Myocyte (in vitro differentiated cells): ENCODE results near the gene PLXNA4. TPM values are rescaled to one million over a fixed set of nuclear protein-coding genes. Genes with fewer than 3 reads are reported as not detected.

ENCODE experiments used
- DNase-seq: peaks from one replicate; pipeline ENCODE4 v3.0.0-alpha.2; 2012; ENCODE audit warnings: low read depth
- total RNA-seq: library from RNA; depleted of rRNA; stranded (reverse); fragments of >200 nt; gene quantifications from 2 replicates; pipeline ENCODE4 v1.2.3, GENCODE V29; 2014

Gene PLXNA4
- total RNA-seq, 1 donor from 2014 or later = 0.05 TPM

DNA sequence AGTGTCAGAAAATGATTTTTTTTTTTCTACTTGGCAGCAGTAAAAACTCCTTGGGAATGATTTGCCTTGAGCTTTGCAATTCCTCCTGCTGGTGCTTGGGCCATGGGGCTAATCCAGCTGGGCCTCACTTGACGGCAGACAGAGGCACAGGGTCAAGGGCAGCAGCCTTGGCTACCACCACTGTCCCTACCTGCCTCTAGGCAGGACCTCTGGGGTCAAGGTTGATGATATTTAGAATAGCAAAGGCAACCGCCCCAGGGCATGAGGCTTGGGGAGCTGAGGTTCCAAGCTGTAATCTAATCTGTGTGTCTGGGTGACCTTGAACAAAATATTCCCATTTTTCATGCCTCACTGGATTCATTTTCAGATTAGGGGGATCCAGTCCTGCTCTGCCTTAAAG lies 327.4 kb downstream of the PLXNA4 start:
- no peak for DNase-seq

DNA sequence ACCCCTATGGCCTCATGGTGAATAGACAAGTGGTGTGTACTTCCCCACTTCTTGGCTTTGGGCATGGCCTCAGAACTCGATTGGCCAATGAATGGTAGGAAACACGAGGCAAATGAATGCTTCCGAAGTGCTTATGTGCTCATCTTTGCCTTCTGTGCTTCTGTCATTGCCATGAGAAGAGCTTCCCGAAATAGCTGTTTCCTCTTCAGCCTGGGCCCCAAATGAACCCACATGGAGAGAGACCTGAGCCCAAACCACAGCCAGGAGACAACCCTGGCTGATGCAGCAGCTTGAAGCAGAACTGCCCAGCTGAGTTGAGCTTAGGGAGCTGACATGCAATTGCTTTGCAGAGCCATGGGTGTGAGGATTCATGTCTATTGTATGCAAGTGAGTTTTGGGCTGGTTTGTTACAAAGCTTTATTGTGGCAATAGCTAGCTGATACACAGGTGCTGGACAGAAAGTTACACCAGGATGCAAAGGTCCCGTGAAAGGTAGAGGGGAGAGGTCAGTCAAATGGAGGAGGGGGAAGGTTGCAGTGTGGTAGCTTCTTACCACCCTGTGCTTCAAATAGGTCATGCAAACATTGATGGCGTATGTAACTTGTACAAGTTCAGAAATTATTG lies 328.2 kb downstream of the PLXNA4 start:
- DNase-seq = no peak

DNA sequence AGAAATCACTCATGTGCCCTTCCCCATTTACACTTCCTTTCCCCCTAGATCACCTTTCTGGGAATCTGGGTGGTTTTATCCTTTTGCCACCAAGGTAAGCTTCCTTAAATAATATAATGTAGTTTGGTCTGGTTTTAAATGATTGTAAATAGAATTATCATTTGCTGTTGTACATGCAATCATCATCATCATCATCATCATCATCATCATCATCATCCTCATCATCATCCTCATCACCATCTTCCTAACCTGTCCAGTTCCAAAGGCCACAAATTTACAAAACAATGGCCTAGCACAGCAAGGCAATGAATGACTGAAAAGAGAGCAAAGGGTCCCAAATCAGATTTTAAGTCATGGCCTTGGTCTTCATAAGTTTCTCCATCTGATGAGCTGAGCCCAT lies 329.7 kb downstream of the PLXNA4 start:
- no peak for DNase-seq

DNA sequence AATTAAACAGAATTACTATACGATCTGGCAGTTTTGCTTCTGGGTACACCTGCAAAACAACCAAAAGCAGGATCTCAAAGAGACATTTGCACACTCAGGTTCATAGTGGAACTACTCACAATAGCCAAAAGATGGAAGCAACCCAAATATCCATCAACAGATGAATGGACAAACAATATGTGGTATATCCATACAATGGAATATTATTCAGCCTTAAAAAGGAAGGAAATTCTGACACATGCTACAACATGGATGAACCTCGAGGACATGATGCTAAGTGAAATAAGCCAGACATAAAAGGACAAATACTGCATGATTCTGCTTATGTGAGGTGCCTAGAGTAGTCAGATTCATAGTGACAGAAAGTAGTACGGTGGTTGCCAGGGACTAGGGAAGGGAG lies 330.7 kb downstream of the PLXNA4 start:
- DNase-seq = no peak

DNA sequence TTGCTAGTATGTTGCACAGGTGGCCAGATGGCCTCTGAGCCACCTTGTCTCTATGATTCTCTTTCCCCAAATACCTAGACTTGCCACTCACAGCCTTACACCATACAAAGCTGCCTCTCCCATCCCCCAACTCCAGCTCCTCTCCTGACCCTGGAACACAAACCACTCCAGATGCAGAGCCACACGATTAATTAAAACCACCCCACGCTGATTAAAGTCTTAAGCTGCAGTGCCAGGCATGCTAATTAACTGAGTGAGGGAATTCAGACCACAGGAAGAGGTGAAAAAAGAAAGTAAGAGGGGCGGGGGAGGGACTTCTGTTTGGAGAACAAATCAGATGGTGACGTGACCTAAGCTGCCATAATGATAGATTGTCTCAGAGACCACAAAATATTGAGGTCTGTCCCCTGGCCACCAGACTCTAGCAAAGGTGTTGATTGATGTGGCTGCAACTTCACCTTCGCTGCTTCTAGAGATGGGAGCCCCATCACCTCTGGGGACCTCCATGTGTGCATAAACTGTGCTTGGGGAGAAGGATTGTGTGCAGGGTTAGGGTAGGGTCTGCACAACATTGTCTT lies 331.3 kb downstream of the PLXNA4 start:
- no peak for DNase-seq

DNA sequence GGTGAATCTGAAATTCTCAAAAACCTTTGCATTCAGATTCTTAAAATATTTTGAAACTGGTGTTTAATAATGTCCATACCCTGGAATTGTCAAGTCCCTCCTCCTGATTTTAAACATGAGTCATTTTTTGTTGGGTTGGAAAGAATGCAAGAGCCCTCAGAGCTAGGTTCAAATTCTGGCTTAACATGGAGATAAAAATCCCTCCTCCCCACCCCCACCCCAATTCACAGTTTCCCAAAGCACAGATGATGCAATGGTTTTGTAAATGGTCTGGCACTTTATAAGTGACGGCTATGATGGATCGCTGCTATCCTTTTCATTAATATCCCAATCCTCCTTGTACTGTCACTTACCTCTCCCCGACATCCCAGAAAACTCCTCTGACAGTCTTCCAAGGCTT lies 332.8 kb downstream of the PLXNA4 start:
- no peak for DNase-seq

DNA sequence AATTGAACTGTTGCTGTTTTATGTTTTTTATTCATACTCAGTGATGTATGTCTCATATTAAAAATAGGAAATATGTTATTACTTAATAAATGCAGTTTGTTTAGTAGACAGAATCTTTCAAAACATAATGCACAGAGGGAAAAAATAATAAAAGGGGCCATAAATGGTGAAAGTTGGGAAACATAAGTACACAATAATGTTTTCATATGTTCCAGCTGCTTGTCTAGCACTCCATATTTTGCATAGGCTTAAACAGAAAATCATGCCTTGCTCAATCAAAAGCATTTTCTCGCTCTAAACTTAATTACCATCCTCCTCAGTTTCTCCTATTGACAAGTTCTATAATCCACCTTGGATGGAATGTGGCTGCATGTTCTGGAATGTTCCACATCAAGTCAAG lies 333.2 kb downstream of the PLXNA4 start:
- DNase-seq = no peak

DNA sequence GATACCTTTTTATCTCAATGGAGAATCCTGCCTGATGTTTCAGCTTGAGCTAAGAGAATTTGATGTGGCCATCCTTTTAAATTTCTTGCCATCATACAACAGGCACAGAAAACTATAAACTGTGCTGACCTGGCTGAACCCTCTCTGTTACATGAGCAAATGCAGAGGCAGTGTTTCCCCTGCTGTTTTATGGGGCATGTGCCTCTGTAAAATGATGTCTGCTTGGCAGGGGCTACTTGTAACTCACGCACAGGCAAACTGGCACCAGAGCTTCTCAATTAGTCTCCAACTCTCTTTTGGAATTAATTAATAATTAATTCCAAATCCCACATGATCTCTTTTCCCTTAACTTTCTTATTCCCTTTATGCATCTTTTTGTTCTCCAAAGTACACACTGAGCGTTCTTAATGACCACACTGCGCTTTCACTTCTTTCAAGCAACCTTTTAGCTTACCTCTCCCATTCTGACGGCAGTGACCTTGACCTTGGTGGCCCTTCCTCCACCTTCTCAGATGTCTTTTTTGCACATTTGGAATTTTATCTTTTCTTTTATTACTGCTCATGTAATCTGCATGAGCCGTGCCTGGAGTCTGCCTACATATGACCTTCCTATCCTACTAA lies 334.0 kb downstream of the PLXNA4 start:
- DNase-seq = no peak

DNA sequence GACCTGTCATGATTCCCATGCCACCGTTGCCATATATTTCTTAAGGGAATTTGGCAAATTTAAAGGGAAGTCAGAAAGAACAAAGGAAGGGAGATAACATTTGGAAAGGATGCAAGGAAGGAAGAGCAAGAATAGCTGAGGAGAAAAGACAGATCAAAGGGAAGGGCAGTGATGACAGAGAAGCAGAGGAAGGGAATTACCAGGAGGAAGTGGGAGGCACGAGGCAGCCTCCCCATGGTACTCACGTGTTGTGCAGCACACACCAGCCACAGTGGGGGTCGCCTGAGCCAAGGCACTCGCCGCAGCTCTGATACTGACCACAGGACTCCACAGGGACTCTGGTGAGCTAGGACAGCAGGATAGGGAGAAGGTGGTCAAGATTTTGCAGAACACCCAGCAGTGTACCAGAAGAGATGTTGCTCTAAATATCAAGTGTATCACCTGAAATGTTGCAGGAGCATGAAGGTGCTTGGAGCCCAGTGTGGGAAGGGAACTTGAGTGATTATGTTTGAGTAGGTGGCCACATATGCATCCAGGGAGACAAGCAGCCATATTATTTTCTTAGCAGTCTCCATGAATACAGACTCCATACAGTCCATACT lies 335.3 kb downstream of the PLXNA4 start:
- DNase-seq = no peak

DNA sequence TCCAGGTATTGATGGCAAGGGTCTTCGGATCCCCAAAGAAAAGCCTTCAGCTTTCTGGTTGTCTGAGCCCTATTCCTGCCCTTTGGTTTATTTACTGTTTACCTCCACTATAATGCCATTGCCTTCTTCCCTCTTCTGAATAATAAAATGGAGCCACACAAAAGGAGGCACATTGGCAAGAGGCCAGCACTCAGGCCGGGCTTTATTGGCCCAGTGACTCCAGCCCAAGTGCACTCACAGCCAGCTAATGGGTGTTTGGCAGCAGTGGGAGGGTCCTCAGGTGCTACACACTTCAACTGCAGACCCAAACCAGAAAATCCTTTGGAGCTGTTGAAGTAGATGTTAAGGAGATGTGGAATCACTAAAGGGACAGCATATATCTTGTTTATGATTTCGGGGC lies 336.0 kb downstream of the PLXNA4 start:
- DNase-seq = no peak

DNA sequence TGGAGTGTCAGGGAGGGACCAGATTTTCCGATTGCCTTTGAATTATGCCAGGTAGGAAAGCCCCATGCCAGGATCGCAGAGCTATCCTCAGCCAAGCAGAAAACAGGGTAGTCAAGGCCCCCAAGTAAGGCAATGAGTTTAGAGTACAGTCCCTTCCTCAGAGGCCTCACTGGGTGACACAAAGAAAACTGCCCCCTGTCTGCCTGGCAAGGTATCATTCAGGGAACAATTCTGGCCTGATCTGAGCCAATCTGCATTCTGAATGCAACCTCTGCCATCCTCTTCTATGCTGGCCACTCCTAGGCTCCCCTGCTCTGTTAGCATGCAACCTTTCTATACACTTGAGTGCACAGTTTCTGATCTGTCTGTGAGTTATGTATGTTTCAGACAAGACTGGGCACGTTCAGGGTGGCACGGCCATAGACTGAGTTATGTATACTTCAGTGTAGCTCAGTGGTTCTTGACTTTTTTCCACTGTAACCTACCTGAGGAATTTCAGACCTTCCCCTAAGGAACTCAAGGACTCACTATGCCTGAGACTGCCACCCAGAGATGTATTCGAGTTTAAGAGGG lies 336.8 kb downstream of the PLXNA4 start:
- no peak for DNase-seq

DNA sequence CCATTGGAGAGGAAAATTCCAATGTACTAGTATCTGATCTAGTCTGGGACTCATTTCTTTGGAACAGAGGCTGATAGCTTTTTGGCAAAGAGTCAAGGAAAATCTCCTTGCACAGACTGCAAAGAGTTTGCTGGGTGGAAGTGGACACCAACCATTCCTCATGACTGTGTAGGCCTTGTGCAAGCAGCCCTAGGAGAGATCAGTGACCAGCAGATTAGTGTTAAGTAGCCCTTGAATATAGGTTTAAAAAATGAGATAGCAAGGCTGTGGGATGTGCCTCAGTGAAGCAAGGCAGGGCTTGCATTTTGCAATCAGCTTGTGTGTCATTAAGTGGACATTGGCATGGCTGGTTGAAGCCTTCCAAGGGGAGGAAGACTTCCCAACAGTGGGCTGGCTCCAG lies 341.6 kb downstream of the PLXNA4 start:
- DNase-seq = no peak

DNA sequence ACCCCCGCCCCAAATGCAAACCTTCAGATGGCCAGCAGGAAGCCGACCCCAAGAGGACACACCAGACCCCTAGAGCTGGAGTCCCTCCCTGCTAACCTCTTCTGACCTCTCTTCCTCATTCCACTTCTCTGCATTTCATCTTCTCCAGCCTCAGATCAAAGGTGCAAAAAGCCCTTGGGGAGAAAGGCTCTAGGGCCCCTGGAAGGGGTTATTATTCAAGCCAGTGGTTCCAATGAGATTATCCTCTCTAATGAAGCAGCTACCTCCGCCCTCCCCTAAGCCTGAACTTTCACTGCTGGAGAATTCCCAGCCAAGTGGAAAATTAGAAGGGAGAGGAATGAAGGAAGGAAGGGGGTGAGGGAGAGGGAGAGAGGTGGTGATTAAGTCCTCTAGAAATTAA lies 343.9 kb downstream of the PLXNA4 start:
- no peak for DNase-seq

DNA sequence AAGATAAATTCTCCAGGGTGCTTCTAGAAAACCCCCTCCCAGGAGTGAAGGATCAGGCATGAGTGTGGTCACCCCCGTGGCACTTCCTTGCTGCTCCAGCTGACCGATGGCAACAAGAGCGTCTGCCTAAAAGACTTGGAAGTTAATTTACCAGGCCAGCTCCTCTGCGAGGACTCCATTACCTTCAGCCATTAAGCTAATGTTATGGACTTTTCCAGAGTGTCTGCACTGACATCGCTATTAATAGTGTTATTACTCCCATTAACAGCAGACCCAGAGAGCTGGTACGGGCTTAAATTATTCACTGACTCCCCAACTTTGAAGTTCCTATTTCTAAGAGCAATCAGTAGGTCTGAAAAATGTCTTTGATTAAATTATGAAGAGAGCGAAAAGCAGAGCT lies 345.8 kb downstream of the PLXNA4 start:
- no peak for DNase-seq

DNA sequence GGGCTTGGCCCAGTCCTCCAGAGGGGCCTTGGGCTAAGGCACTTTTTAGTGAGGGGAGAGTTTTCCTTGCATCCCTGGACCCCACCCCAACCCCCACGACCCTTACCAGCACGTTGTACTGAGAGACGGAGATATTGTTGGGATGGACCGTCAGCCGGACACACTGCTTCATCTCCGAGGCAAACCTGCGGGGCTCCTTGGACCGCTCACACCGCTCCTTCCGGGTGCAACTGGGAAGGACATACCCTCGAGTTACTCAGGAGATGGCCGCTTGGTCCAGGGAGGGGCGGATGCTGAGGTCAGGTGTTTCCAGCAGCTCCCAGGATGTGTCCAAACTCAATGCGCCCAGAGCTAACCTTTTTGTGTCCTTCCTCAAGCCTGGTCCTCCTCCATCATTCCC lies 348.0 kb downstream of the PLXNA4 start:
- DNase-seq = no peak

DNA sequence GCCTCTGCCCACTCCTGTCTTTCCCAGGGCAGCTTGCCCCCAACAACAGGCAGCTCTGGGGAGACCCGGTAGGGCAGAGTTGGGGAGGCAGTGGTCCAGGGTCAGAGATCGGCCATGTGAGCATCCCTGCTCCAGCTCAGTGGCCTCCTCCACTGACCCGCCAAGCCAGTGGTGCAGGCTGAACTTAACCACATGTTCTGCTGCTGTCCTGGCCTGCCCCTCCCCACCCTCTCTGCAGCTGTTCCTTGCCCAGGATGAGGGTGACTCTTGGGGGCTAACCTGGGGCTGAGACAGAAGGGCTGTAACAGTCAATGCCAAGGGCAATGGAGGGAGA lies 349.3 kb downstream of the PLXNA4 start:
- DNase-seq = no peak

DNA sequence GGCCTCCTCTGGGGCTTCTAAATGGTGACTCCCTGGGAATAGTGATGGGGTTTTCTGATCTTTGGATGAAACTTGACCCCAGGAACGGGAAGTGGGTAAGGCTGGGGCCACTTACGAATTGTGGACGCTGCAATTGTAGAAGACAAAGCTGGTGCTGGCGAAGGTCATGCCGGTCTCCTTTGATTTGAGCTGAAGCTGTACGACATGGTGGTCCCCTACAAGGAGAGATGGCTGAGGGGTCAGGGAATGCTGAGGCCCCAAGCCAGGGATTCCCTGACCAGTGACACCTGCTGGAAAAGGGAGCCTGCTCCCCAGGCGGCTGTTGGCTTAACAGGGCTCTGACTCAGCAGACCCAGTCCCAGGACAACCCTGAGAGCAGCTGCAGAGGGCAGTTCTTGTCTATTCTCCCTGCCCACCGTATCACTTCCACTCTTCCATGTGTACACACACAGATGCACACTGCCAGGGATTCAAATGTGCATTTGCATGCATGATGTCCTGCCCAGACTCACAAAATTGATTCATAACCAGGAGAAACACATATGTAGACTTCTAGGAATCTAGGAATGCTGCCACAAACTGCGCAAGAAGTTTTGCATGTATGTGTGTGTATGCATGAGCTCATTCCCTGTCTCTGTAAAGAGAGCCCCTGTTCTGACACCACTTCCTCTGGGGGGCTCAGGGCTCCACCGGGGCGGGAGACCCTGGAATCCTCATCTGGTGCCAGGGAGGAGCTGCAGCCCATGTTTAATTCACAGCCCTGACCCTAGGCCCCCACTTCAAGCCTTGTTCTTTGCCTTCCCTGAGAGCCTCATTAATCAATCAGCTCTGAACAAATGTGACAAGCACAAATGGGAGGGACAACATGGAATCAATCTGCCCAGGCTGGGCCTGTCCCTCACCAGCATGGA lies 350.0 kb downstream of the PLXNA4 start:
- no peak for DNase-seq

DNA sequence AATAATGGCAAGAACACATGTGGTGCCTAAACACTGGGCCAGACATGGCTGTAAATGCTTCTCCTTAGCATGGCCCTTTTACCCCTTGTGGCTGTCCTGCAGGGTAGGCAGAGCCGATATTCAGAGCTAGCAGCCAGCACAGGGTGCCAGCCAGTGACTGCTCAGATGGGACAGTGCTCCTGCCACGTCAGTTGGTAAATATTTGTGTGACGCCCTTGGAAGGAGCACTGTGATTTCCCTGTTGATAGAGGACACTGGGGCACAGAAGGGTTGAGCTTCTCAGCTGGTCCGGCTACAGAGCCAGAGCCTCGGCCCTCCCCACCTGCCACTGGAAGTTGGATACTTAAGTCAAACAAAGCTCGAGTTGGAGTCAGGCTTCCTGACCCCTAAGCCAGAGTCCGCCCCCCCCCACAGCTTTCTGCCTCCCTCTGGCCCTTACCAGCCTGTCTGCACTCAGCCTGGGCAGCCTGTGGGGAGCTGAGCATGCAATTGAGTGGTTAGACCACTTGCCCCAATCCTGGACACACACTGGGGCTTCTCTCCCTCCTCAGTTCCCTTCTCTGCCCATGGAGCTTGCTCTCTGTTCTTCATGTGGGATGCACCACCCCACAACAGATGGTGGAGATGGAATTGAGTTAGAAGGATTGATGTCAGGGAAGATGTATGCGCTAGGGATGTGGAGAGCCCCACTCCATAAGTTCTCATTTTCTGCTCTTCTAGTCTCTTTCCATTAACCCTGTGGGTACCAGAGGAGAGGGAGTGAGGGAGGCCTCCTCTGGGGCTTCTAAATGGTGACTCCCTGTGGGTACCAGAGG lies 350.8 kb downstream of the PLXNA4 start:
- no peak for DNase-seq

DNA sequence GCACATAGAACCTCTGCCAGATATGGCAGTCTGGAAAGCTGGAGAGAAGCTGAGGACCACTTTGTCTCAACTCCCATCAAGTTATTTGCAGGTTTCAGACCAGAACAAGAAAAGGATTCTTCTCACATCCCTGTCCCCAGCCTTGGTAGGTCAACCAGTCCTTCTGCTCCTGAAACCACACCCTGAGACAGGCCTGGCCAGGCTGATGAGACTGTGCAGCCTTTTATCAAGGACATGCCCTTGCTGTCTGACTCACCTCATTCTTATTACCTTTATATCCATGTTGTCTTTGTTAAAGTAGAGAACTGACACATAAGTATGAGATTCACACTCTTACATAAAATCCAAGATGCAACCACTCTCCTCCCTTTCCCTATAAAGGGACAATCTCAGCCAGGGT lies 354.9 kb downstream of the PLXNA4 start:
- no peak for DNase-seq

DNA sequence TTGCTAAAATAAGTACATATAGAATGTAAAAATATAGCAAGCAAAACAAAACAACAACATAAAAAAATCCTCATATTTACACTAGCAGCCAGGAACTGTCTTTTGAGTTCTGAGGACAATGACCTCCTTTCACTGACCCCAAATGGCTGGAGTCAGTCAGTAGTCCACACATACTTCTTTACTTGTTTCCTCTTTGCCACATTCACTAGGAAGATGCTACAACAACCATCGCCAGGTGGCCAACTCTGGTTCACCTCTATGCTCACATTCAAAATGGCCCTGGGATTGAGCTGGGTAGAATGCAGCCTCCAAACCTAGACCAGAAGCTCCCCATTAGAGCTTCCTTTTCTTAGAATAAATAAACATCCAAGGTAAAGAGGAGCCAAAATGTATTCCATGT lies 356.2 kb downstream of the PLXNA4 start:
- DNase-seq = no peak

DNA sequence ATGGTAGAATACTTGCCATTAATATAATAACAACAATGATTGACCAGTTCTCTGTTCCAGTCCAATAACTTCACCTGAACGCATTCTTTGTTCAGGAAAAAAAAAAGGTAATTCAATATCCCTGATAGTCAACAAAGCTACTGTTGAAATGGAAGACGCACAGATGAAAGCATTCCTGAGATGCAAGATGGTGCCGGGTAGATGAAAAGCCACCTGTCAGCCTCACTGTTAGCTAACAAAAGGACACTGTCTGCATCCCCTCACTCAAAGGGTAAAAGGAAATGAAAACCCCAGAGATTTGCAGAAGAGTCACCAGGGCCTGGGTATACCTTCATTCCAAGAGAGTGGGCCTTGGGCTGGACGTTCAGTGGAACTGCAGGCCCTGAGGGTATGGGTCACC lies 357.4 kb downstream of the PLXNA4 start:
- no peak for DNase-seq
